Measurements from ENCODE around the gene HGFAC.

Gene HGFAC

GRCh38 chr4:3421470-3421869 lies 20.3 kb upstream of the HGFAC start:
- TF ChIP-seq TCF12 (IDR thresholded peaks at IDR 0.05; ENCODE audit: low read depth) (no peak), ZBTB7A (IDR thresholded peaks at IDR 0.05; ENCODE audit: low read depth) (no peak), YY1 (IDR thresholded peaks at IDR 0.05; ENCODE audit: low read depth) (no peak), EP300 (IDR thresholded peaks at IDR 0.05; ENCODE audit: borderline replicate concordance) (no peak), CEBPB (IDR thresholded peaks at IDR 0.05) (no peak), NFIC (IDR thresholded peaks at IDR 0.05) (no peak), TAF1 (IDR thresholded peaks at IDR 0.05; ENCODE audit: low read depth) (no peak), CREB1 (IDR thresholded peaks at IDR 0.05; ENCODE audit: low read depth) (no peak)

GRCh38 chr4:3422241-3422801 lies 19.4 kb upstream of the HGFAC start:
- no peak for TF ChIP-seq USF1 (IDR thresholded peaks at IDR 0.05)
- no peak for TF ChIP-seq YY1 (IDR thresholded peaks at IDR 0.05; ENCODE audit: low read depth)
- no peak for TF ChIP-seq EP300 (IDR thresholded peaks at IDR 0.05; ENCODE audit: borderline replicate concordance)
- TF ChIP-seq TEAD4 (IDR thresholded peaks at IDR 0.05) = no peak
- TF ChIP-seq TAF1 (IDR thresholded peaks at IDR 0.05; ENCODE audit: low read depth) = no peak

- TF ChIP-seq TEAD4 (IDR thresholded peaks at IDR 0.05) = no peak
- no peak for TF ChIP-seq EP300 (IDR thresholded peaks at IDR 0.05; ENCODE audit: borderline replicate concordance)
- no peak for TF ChIP-seq FOXM1 (IDR thresholded peaks at IDR 0.05; ENCODE audit: borderline replicate concordance, low read depth)
- no peak for TF ChIP-seq EGR1 (IDR thresholded peaks at IDR 0.05)
- no peak for TF ChIP-seq CEBPB (IDR thresholded peaks at IDR 0.05)
- no peak for TF ChIP-seq TAF1 (IDR thresholded peaks at IDR 0.05; ENCODE audit: low read depth)
- no peak for TF ChIP-seq RAD21 (IDR thresholded peaks at IDR 0.05; ENCODE audit: low read depth)
- TF ChIP-seq NFIC (IDR thresholded peaks at IDR 0.05) = no peak
- TF ChIP-seq CREB1 (IDR thresholded peaks at IDR 0.05; ENCODE audit: low read depth) = no peak
- no peak for TF ChIP-seq USF1 (IDR thresholded peaks at IDR 0.05)
These were observed 18.9 kb upstream of the HGFAC start for GRCh38 chr4:3422808-3423297.

- no peak for TF ChIP-seq RAD21 (IDR thresholded peaks at IDR 0.05; ENCODE audit: low read depth)
- no peak for TF ChIP-seq EP300 (IDR thresholded peaks at IDR 0.05; ENCODE audit: borderline replicate concordance)
- TF ChIP-seq EGR1 (IDR thresholded peaks at IDR 0.05) = no peak
- TF ChIP-seq CREB1 (IDR thresholded peaks at IDR 0.05; ENCODE audit: low read depth) = no peak
- TF ChIP-seq MAX (IDR thresholded peaks at IDR 0.05) = no peak
- no peak for TF ChIP-seq NFIC (IDR thresholded peaks at IDR 0.05)
- no peak for TF ChIP-seq TAF1 (IDR thresholded peaks at IDR 0.05; ENCODE audit: low read depth)
- no peak for TF ChIP-seq TEAD4 (IDR thresholded peaks at IDR 0.05)
- no peak for TF ChIP-seq YY1 (IDR thresholded peaks at IDR 0.05; ENCODE audit: low read depth)
These were observed 18.4 kb upstream of the HGFAC start for GRCh38 chr4:3423406-3423805.

GRCh38 chr4:3423952-3424351 lies 17.8 kb upstream of the HGFAC start:
- TF ChIP-seq TEAD4 (IDR thresholded peaks at IDR 0.05) = no peak
- TF ChIP-seq NFIC (IDR thresholded peaks at IDR 0.05) = no peak
- no peak for TF ChIP-seq REST (IDR thresholded peaks at IDR 0.05; ENCODE audit: low read depth)
- TF ChIP-seq CEBPB (IDR thresholded peaks at IDR 0.05) = no peak
- no peak for TF ChIP-seq ZBTB7A (IDR thresholded peaks at IDR 0.05; ENCODE audit: low read depth)
- no peak for TF ChIP-seq MAX (IDR thresholded peaks at IDR 0.05)
- TF ChIP-seq CREB1 (IDR thresholded peaks at IDR 0.05; ENCODE audit: low read depth) = no peak
- no peak for TF ChIP-seq TCF12 (IDR thresholded peaks at IDR 0.05; ENCODE audit: low read depth)
- TF ChIP-seq FOXM1 (IDR thresholded peaks at IDR 0.05; ENCODE audit: borderline replicate concordance, low read depth) = no peak
- no peak for TF ChIP-seq RAD21 (IDR thresholded peaks at IDR 0.05; ENCODE audit: low read depth)
- no peak for TF ChIP-seq EP300 (IDR thresholded peaks at IDR 0.05; ENCODE audit: borderline replicate concordance)
- no peak for TF ChIP-seq USF1 (IDR thresholded peaks at IDR 0.05)
- TF ChIP-seq EGR1 (IDR thresholded peaks at IDR 0.05) = no peak
- TF ChIP-seq YY1 (IDR thresholded peaks at IDR 0.05; ENCODE audit: low read depth) = no peak

GRCh38 chr4:3424522-3425095 lies 17.2 kb upstream of the HGFAC start:
- TF ChIP-seq CREB1 (IDR thresholded peaks at IDR 0.05; ENCODE audit: low read depth) (no peak), USF1 (IDR thresholded peaks at IDR 0.05) (no peak), REST (IDR thresholded peaks at IDR 0.05; ENCODE audit: low read depth) (no peak), NFIC (IDR thresholded peaks at IDR 0.05) (no peak), RAD21 (IDR thresholded peaks at IDR 0.05; ENCODE audit: low read depth) (no peak)
